ENCODE data around the gene SLC6A13.

GRCh38 chr12:191541-191940 lies 71.1 kb downstream of the SLC6A13 start:
- TF ChIP-seq CTCF (IDR thresholded peaks at IDR 0.05) (no peak), POLR2A (IDR thresholded peaks at IDR 0.05) (no peak)
